Coronary artery (tissue), 2 donors: ENCODE measurements around the gene AATF.
A peak's percentile ranks its signal among the peaks of the same experiment; 100 is the strongest.

Source experiments
- DNase-seq: peaks from one replicate; pipeline ENCODE4 v3.0.0-alpha.2; 2017; ENCODE audit warnings: low spot score
- H3K27ac ChIP-seq, 2 donors: fragments of 200-600 bp; sonication (generic); one replicate each; pipeline ENCODE4 v1.5.1; 2016 to 2019
- H3K4me3 ChIP-seq: fragments of 200-600 bp; sonication (generic); 2 replicates; pipeline ENCODE4 v1.5.1; 2016; ENCODE audit warnings: mild to moderate bottlenecking, moderate library complexity
- TF ChIP-seq, protein P1 (sequence below): fragments of 200-600 bp; sonication (generic); IDR thresholded peaks from one replicate; pipeline ENCODE4 v1.5.1; 2019; ENCODE audit warnings: antibody characterized with exemption

Gene AATF

DNA sequence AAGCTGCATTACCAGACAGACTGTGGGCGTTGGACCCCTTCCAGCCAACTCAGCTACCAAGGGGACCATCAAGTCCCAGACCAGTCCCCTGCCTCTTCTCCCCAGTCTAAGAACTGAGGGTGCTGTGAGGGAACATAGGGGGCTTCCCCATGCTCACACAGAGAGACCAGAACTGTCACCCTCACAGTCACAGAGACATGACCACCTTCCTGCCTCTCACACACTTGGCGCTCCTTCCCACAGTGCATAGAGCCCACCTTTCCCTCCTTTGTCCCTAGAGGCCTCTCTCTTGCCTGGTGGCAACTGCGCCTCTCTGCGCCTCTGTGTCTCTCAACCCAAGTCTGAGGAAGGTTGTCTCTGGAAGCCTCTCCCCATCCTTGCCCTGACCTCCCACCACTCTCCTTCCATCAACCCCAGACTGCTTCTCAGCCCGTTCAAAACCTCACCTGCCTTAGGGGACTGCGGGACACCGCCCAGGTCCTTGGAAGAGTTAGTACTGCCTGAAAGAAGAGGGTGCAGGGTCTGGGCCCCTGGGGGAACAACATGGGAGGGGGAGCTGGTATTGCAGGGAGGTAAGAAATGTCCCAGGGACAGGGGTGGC lies 17.6 kb upstream of the AATF start:
- Histone ChIP-seq H3K27ac (no peak overlapping the region), H3K4me3 (no peak overlapping the region)
- TF ChIP-seq, protein P1, sequence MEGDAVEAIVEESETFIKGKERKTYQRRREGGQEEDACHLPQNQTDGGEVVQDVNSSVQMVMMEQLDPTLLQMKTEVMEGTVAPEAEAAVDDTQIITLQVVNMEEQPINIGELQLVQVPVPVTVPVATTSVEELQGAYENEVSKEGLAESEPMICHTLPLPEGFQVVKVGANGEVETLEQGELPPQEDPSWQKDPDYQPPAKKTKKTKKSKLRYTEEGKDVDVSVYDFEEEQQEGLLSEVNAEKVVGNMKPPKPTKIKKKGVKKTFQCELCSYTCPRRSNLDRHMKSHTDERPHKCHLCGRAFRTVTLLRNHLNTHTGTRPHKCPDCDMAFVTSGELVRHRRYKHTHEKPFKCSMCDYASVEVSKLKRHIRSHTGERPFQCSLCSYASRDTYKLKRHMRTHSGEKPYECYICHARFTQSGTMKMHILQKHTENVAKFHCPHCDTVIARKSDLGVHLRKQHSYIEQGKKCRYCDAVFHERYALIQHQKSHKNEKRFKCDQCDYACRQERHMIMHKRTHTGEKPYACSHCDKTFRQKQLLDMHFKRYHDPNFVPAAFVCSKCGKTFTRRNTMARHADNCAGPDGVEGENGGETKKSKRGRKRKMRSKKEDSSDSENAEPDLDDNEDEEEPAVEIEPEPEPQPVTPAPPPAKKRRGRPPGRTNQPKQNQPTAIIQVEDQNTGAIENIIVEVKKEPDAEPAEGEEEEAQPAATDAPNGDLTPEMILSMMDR: no peak
- no peak for DNase-seq

DNA sequence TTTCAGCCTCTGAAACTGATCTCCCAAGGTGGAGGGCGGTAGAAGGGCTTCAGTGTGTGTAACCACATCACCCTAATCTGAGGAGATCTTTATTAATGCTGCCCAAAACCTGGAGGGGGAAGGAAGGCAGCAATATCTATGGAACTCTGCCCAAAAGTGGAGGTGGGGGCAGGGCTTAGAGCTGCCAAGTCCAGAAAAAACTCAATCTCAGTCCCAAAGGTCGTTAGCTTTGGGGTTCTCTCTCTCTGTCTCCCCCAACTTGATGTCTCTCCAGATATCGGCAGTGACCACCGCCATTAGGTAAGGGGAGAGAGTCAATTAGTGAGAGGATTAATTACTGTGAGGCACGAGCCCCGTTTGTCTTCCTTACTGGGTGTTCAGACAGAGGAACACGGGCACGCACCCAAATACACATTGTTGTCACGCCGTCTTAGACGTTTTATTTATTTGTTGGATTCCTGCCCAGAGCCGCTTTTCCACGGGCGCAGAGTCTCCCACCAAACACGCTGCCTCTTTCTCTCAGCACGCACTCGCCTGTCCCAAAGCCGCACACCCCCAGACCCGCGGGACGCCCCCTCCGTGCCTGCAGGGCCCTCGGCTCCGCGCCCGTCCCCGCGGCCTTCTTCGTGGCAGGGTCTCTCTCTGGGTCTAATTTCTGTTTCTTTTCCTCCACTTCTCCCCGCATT lies 16.9 kb upstream of the AATF start:
- TF ChIP-seq, protein P1: no peak
- peak overlapping the region; percentile 51 for H3K4me3 ChIP-seq
- DNase-seq: no peak
- H3K27ac ChIP-seq: no peak overlapping the region

DNA sequence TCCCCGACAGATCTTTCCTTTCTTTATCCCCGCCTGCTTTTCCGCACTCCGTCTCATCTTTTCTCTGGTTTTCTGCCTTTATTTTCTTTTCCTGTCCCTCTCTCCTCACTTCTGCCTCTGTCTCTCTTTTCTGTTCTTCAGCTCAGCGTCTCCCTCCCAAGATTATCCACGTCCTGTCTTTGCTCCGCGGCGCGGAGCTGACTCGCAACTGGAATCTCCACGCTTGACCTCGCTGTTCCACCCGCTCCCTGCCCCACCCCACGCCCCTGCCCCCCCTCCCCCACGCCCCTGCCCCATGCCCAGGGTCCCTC lies 16.4 kb upstream of the AATF start:
- no peak overlapping the region for H3K27ac ChIP-seq
- TF ChIP-seq, protein P1: no peak
- DNase-seq: no peak
- H3K4me3 ChIP-seq: peak overlapping the region; percentile 51

DNA sequence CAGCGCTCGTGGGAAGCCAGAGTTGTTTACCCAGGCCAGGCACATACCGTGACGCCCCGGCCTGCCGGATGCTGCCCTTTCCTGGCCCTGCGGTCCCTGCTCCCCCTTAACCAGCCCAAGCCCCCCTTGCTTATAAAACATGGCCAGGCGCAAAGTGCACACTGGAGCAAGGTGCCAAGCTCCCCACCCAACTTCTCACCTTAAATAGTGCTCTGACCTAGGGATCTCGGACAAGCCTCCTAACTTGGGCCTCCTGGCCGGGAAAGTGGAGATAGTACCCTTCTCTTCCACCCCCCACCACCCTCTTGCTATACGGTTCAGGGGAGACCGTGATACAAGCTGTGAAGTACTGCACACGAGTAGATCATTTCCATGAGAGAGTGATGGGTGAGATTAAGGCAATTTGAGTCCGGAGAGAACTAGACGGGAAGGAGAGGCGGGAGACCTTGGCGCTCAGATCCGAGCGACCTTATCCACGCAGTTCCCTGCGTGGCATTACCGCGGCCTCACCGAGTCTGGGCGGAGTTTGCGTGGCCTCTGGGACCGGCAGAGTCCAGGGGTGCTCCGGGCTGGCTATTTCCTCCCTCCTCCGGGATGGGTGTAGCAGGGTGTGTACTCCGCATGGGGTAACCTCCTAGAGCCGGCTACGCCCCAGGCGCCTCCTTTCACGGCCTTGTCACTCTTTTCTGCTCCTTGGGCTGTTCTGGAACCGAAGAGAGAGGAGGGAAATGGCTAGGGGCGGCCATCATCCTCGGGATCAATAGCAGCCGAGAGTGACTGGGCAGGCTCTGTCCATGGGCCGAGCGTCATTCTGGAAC lies 15.9 kb upstream of the AATF start:
- H3K27ac ChIP-seq: no peak overlapping the region
- DNase-seq: peak; percentile 71
- TF ChIP-seq, protein P1: no peak
- peak overlapping the region; percentile 51 for H3K4me3 ChIP-seq

DNA sequence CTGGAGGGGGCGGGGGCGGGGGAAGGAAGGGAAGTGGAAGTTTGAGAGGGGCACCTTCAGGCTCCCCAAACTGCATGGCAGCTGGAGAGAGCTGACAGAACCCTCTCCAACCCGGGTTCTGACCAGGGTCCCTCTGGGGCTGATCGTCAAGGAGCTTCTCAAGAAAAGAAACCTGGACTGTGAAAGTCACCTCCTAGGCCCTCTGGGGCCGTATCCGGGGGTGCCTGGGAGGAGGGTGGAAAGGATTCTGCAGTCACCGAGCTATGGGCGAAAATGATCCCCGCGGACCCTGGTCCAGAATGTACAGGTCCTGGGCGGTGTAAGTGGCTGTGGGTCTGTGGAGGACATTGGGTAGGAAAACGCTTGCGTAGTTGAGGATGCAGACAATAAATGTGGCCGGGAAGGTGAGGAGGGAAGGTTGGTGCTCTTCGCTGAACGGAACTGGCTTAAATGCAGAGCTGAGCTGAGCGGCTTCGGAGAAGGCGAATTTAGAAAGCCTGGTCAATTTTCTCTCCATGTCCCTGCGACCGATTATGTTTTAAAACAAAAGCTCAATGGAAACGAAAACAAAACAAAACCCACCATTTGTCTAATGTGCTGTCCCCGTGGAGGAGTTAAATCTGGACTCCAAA lies 15.1 kb upstream of the AATF start:
- TF ChIP-seq, protein P1: no peak
- DNase-seq: peak; percentile 56
- H3K4me3 ChIP-seq: peak overlapping the region; percentile 59
- H3K27ac ChIP-seq: no peak overlapping the region

DNA sequence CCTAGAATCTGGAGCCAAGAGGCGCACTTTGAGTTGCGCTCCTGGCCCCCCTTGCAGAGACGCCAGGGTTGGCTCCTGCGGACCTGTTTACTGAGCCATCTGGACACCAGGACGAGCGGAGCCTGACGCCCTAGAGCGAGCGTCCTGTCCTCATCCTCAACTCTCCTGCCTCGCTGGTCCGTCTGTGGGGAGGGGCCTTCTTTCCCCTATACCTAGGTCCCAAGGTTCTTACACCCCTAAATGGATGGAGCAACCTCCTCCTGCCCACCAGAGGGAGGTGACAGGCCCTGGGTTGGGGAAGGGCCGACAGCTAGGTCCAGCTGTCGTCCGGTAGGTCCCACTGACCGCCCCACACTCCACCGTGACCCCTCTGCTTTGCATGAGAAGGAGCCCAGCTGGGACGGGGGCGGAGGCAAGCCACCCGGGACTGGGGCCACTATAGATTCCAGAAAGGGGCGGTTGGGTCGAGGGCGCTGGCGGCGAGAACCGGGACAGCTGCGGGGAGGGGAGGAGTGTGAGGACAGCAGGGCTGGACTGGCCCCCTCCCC lies 14.5 kb upstream of the AATF start:
- DNase-seq: peak; percentile 62
- H3K27ac ChIP-seq: no peak overlapping the region
- TF ChIP-seq, protein P1: no peak
- H3K4me3 ChIP-seq: peak overlapping the region; percentile 59
